GM18868 (cell line): ENCODE data around the gene PPP3CA.

Source experiments
- ATAC-seq: cut with Tn5 transposase; IDR thresholded peaks from one replicate; pipeline ENCODE4 v1.9.1; 2021; ENCODE audit warnings: mild to moderate bottlenecking, moderate library complexity; ENCODE audit not compliant: unreplicated experiment

PPP3CA gene

GRCh38 chr4:101332424-101332823 is 14.9 kb downstream of the PPP3CA start:
- no peak for ATAC-seq

DNA sequence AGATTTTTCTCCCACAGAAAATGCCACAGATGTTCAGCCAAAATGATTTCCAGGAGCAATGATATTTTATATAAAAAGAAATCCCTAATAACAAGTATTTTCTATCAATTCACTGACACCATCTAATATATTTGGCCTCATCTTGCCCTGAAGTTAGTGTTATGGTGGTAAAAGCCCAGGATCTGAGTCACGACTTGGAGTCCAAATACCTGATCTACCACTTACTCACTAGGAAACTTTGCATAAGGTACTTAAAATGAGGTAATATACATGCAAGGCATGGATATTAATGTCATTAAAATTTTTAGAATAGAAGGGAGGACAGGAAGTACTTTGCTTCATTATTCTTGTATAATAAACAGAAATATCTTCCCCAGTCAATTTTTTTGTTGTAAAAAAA is 16.3 kb downstream of the PPP3CA start:
- no peak for ATAC-seq

DNA sequence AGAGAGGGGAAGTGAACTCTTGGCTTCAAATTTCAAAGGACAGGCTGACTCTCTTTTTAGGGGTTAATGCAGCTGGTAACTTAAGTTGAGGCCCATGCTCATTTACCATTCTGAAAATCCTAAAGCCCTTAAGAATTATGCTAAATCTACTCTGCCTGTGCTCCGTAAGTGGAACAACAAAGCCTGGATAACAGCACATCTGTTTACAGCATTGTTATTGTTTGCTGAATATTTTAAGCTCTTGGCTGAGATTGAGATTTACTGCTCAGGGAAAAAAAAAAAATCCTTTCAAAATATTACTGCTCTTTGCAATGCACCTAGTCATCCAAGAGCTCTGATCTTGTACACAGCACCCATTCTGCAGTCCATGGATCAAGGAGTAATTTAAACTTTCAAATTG is 17.7 kb downstream of the PPP3CA start:
- ATAC-seq = no peak

- peak; percentile 92 for ATAC-seq
These were observed 19.2 kb downstream of the PPP3CA start for GRCh38 chr4:101328063-101328602.

DNA sequence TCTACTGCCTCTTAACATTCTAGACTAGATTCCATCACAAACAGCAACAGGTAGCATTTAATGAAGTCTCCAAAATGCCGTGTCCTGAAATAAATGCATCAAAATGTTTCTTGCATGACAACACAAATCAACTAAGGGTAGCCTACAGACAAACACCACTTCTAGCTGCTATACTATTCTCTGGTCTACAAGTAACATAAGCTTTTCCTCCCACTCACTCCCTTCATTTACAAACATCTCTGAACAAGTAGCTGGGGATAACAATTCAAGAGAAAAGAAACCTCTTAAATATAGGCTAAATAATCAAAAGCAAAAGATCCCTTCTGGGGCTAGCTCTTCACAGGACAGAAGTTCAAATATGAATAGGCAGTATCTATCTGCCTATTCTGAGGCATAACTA is 20.8 kb downstream of the PPP3CA start:
- ATAC-seq = no peak

GRCh38 chr4:101322743-101323142 is 24.6 kb downstream of the PPP3CA start:
- ATAC-seq = no peak

GRCh38 chr4:101321481-101322042 is 25.8 kb downstream of the PPP3CA start:
- ATAC-seq = no peak

DNA sequence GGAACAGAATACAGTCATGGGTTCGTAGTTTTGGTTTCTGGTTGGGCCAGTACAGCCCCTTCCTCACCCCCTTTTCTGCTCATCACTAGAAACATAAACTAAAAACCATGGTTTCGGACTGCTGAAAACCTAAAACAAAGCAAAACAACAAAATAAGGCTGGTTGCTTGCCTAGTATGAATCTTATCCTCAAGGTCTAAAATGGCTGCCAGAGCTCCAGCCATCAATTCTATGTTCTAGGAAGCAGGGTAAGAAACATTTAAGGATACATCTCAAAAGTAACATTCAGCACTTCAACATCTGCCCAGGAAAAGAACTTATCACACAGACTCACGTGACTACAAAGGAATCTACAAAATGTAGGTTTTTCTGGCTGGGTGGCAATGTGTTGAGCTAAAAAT is 31.5 kb downstream of the PPP3CA start:
- ATAC-seq = no peak

DNA sequence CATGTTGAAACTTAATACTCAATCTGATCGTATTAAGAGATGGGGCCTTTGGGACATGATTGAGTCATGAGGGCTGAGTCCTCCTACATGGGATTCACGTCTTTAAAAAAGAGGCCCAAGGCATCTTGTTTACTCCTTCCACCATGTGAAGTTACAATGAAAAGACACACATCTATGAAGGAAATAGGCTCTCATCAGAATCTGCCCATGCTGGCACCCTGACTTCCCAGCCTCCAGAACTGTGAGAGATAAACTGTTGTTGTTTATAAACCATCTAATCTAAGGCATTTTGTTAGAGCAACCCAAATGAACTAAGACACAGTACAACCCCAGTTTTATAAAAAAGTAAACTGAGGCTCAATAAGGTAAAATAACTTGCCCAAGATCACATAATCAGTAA is 32.3 kb downstream of the PPP3CA start:
- no peak for ATAC-seq

- ATAC-seq = no peak
These were observed 37.4 kb downstream of the PPP3CA start for GRCh38 chr4:101309925-101310324.

GRCh38 chr4:101307899-101308298 is 39.4 kb downstream of the PPP3CA start:
- no peak for ATAC-seq

- peak; percentile 21 for ATAC-seq
These were observed 40.3 kb downstream of the PPP3CA start for GRCh38 chr4:101306764-101307615.

- ATAC-seq = peak; percentile 75
These were observed 41.1 kb downstream of the PPP3CA start for GRCh38 chr4:101306225-101306624.

GRCh38 chr4:101304916-101305315 is 42.4 kb downstream of the PPP3CA start:
- ATAC-seq = no peak

DNA sequence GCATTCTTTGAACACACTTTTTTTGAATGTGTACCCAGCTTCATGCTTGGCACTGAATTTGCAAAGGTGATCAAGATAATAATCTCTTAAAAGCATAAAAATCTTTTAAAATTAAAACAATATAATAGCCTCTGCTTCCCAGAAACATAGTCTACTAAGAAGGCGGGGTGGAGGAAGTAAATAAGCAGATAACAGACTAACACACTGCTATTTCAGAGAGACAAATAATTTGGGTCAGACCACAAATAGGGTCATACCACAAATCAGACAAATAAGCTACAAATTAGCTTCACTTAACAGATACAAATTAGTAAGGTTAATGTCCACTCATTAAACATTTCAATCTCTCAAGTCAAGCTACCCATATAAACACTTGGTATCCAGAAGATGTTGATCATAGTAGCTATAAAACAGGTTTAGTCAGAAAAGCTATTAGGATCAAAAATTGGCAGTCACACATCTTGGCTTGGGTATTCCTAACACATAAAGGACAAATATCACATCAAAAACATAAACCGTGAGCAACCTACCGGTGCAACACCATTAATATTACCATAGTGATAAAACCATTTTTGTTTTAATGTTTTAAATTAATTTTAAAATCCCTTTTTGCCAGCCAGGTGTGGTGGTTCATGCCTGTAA is 47.3 kb downstream of the PPP3CA start:
- ATAC-seq = no peak

GRCh38 chr4:101299021-101299420 is 48.3 kb downstream of the PPP3CA start:
- ATAC-seq = no peak

DNA sequence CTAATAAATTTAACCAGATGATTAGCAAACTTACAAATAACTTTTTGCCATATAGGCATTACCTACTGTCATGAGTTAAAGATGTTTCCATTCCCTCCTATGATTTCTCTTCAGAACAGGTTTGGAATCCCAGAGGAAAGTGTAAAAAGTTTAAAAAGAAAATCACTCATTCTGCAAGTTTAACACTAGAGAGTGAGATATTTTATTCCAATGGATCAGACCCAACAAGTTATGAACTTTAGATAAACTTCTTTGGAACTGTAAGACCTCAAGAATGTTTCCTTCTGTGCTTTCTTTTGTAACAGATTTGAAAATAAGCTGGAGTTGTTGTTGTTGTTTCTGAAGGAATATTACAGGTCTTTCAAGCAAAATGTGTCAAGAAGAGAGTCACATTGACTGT is 51.6 kb downstream of the PPP3CA start:
- ATAC-seq = no peak

DNA sequence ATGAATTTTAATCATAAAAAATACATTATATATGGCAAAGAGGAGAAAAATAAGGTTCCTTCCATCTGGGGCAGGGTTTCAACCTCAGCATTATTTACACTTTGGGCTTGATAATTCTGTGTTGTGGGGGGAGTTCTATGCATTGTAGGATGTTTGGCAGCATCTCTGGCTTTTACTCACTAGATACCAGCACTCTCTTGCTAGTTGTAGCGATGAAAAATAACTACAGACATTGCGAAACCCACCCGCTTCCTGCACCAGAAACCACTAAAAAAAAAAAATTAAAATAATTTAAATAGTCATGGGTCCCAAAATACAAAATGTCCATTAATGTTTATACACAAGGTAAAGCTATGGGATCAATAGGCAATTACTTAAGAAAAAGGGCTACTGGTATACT is 52.7 kb downstream of the PPP3CA start:
- no peak for ATAC-seq

DNA sequence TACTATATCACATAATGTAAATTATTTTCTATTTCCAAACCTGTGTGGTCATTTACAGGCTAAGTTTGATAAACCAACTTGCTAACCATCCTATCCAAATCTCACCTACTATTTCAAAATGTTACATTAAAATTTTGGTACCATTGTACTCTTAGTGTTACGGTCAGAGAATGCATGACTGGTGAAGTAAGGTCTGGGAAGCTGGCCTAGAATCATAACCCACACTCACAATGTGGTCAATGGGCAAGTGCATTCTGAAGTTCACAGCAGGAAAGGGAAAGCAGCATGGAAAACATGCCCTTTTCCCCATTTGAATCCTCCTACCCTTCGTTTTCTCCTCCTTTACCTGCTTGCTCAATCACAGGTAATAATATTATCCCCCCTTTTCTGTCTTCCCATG is 54.4 kb downstream of the PPP3CA start:
- no peak for ATAC-seq

DNA sequence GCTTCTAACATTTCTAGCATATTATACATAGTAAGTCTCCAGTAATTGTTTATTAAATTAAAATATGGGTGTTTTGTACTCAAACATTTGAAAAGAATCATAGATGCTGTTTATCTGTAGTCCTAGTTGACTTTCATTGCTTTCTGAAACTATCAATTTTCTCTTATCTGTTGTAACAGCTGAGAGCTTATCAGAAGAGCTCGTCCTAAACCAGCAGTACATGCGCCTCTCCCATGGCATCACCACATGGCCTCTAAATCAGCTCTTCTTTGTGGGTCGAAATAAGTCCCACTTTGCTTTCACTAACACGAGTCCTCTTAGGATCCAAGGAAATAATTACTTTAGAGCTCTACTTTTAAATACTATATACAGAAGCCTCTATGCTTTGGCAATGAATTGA is 55.1 kb downstream of the PPP3CA start:
- ATAC-seq = no peak

- no peak for ATAC-seq
These were observed 56.1 kb downstream of the PPP3CA start for GRCh38 chr4:101291198-101291597.

- ATAC-seq = no peak
These were observed 56.7 kb downstream of the PPP3CA start for GRCh38 chr4:101290654-101291053.
